Testis (tissue), 2 donors: ENCODE data around the gene MAML3.

Experiments
- CTCF ChIP-seq, 3 experiments: fragments of 450-650 bp in 2 of 3; fragments of 200-600 bp in 1 of 3; sonication (generic) in 1 of 3; IDR thresholded peaks; one replicate each; pipeline ENCODE4 v1.5.1; 2016 to 2019; ENCODE audit warnings: antibody characterized with exemption in 3 of 3, mild to moderate bottlenecking in 2 of 3, moderate library complexity in 1 of 3
- POLR2A ChIP-seq: fragments of 450-650 bp; IDR thresholded peaks from one replicate; pipeline ENCODE4 v1.6.1; 2017; ENCODE audit warnings: antibody characterized with exemption, mild to moderate bottlenecking, moderate library complexity

GRCh38 chr4:139777757-139778156 lies 376.2 kb downstream of the MAML3 start:
- TF ChIP-seq CTCF (IDR thresholded peaks at IDR 0.05) (no peak), POLR2A (no peak)
